ENCODE measurements around the gene TMEM187.

The TMEM187 gene

GRCh38 chrX:154021131-154021611 is 48.6 kb downstream of the TMEM187 start:
- peak overlapping the region; percentile 99 for H3K27ac ChIP-seq
- no peak for TF ChIP-seq CTCF (conservative IDR thresholded peaks at IDR 0.05)
- no peak for TF ChIP-seq ZFX (IDR thresholded peaks at IDR 0.05)

- H3K27ac ChIP-seq = no peak overlapping the region
- TF ChIP-seq ZFX (IDR thresholded peaks at IDR 0.05) = no peak
- TF ChIP-seq CTCF (conservative IDR thresholded peaks at IDR 0.05) = no peak
Measured at GRCh38 chrX:154022108-154022507, 49.6 kb downstream of the TMEM187 start.

- no peak overlapping the region for H3K27ac ChIP-seq
Measured at GRCh38 chrX:154023276-154024000, 50.9 kb downstream of the TMEM187 start.

GRCh38 chrX:154024271-154024670 is 51.7 kb downstream of the TMEM187 start:
- TF ChIP-seq CTCF (conservative IDR thresholded peaks at IDR 0.05) (no peak), ZFX (IDR thresholded peaks at IDR 0.05) (no peak)
- no peak overlapping the region for H3K27ac ChIP-seq

More at GRCh38 chrX:154023276-154024000, 50.9 kb downstream of the TMEM187 start:
- TF ChIP-seq CTCF (conservative IDR thresholded peaks at IDR 0.05) = no peak
- TF ChIP-seq ZFX (IDR thresholded peaks at IDR 0.05) = no peak

- no peak overlapping the region for H3K27ac ChIP-seq
- no peak for TF ChIP-seq CTCF (conservative IDR thresholded peaks at IDR 0.05)
- TF ChIP-seq ZFX (IDR thresholded peaks at IDR 0.05) = no peak
Measured at GRCh38 chrX:154025230-154025629, 52.7 kb downstream of the TMEM187 start.

- H3K27ac ChIP-seq = no peak overlapping the region
- TF ChIP-seq ZFX (IDR thresholded peaks at IDR 0.05) (no peak), CTCF (conservative IDR thresholded peaks at IDR 0.05) (no peak)
Measured at GRCh38 chrX:154026136-154027021, 53.8 kb downstream of the TMEM187 start.

GRCh38 chrX:154027022-154027402 is 54.5 kb downstream of the TMEM187 start:
- TF ChIP-seq CTCF (conservative IDR thresholded peaks at IDR 0.05) (no peak), ZFX (IDR thresholded peaks at IDR 0.05) (no peak)
- no peak overlapping the region for H3K27ac ChIP-seq
